Spinal cord (tissue), 10 donors: ENCODE data around the gene TMEM186. TPM values are rescaled to one million over a fixed set of nuclear protein-coding genes. Genes with fewer than 3 reads are reported as not detected.
"Not testable (repeated sequence)": the region's sequence is repeated elsewhere in the genome, so short reads cannot be mapped to it uniquely, and the experiment has no call there.

ENCODE experiments used
- DNase-seq, 6 donors: peaks; one replicate each; pipeline versions ENCODE4 v3.0.0 to v3.0.0-alpha.2; 2013 to 2015; ENCODE audit warnings: low spot score in 6 of 6, low read depth in 4 of 6
- H3K27ac ChIP-seq: one replicate; pipeline ENCODE4 v1.5.1; 2013; ENCODE audit warnings: low read depth, low read length, control low read depth
- H3K27me3 ChIP-seq: one replicate; pipeline ENCODE4 v1.6.1; 2013; ENCODE audit warnings: low read length; ENCODE audit not compliant: control insufficient read depth, insufficient read depth
- H3K36me3 ChIP-seq: one replicate; pipeline ENCODE4 v1.6.1; 2013; ENCODE audit warnings: low read length; ENCODE audit not compliant: control insufficient read depth, insufficient read depth
- H3K4me1 ChIP-seq: one replicate; pipeline ENCODE4 v1.6.1; 2013; ENCODE audit warnings: low read length; ENCODE audit not compliant: control insufficient read depth, insufficient read depth
- H3K4me3 ChIP-seq: one replicate; pipeline ENCODE4 v1.5.1; 2013; ENCODE audit warnings: low read depth, low read length, control low read depth
- H3K9me3 ChIP-seq: one replicate; pipeline ENCODE4 v1.6.1; 2013; ENCODE audit warnings: low read length; ENCODE audit not compliant: control insufficient read depth, insufficient read depth
- WGBS: methylation state at CpG from one replicate; pipeline ENCODE4 v1.1.5; 2013; ENCODE audit warnings: missing lambda C conversion rate; ENCODE audit not compliant: insufficient coverage; 5-methylcytosine and 5-hydroxymethylcytosine counted together
- polyA plus RNA-seq, 2 donors: library from polyadenylated mRNA; unstranded; fragments of 120-200 nt; gene quantifications; one replicate each; pipeline ENCODE4 v1.2.1, GENCODE V29; 2013; ENCODE audit not compliant: insufficient read length in 2 of 2
- total RNA-seq, 2 donors: library from RNA; depleted of rRNA in 1 of 2; stranded (reverse); fragments of 120-200 nt in 1 of 2; fragments of >200 nt in 1 of 2; gene quantifications; one replicate each; pipeline versions ENCODE4 v1.2.3 to v1.2.4, GENCODE V29; 2013 to 2014
- donor health status: healthy.

The TMEM186 gene
- total and polyA plus RNA-seq, 4 donors: 7.6 to 14.2 (median 9.8) TPM

- not testable (repeated sequence) for DNase-seq, H3K9me3 ChIP-seq, H3K4me3 ChIP-seq, H3K4me1 ChIP-seq, H3K27me3 ChIP-seq, H3K27ac ChIP-seq
- no CpG with 5 or more reads among the region's 9 CpGs for WGBS
- peaks cover 49% of the 10 kb centered on the region for H3K36me3 ChIP-seq
These were observed 48.5 kb downstream of the TMEM186 start for GRCh38 chr16:8748944-8749343.

Other genes starting within 250 kb of the TMEM186 start
- under 1 TPM; 0.28 to 0.79 TPM for gene TMEM114, start 207.1 kb downstream of the TMEM186 start, total RNA-seq
- 1 to 10 TPM; 4.2 to 5.8 TPM for gene TMEM114, start 207.1 kb downstream of the TMEM186 start, polyA plus RNA-seq
- gene METTL22, start 175.9 kb downstream of the TMEM186 start, total RNA-seq: 10 to 100 TPM; 14.2 to 20.5 TPM
- gene METTL22, start 175.9 kb downstream of the TMEM186 start, polyA plus RNA-seq: 10 to 100 TPM; 21.8 to 31.2 TPM
- gene ABAT, start 123.0 kb downstream of the TMEM186 start, total RNA-seq: 100 to 1,000 TPM in 1 of 2 donors, 10 to 100 TPM in 1; 88.3 to 157 TPM
- 100 to 1,000 TPM; 225 to 286 TPM for gene ABAT, start 123.0 kb downstream of the TMEM186 start, polyA plus RNA-seq
- 10 to 100 TPM; 14.0 to 20.7 TPM for gene PMM2, start 200 bp upstream of the TMEM186 start, total RNA-seq
- gene PMM2, start 200 bp upstream of the TMEM186 start, polyA plus RNA-seq: 10 to 100 TPM in 1 of 2 donors, 1 to 10 TPM in 1; 8.5 to 15.4 TPM
- gene CARHSP1, start 71.4 kb upstream of the TMEM186 start, total RNA-seq: 10 to 100 TPM; 42.0 to 95.8 TPM
- 10 to 100 TPM; 68.9 to 81.3 TPM for gene CARHSP1, start 71.4 kb upstream of the TMEM186 start, polyA plus RNA-seq
- not detected for gene LITAFD, start 84.7 kb upstream of the TMEM186 start, total RNA-seq
- under 1 TPM in 1 of 2 donors, not detected in 1; 0.33 TPM for gene LITAFD, start 84.7 kb upstream of the TMEM186 start, polyA plus RNA-seq
- 10 to 100 TPM; 60.6 to 88.6 TPM for gene USP7, start 166.3 kb upstream of the TMEM186 start, total RNA-seq
- gene USP7, start 166.3 kb upstream of the TMEM186 start, polyA plus RNA-seq: 100 to 1,000 TPM; 102 to 103 TPM